Muscle of back (tissue), 11 donors: ENCODE measurements around the gene DEPDC1. TPM values are rescaled to one million over a fixed set of nuclear protein-coding genes. Genes with fewer than 3 reads are reported as not detected.
A peak's percentile ranks its signal among the peaks of the same experiment; 100 is the strongest.
"Not testable (repeated sequence)": the region's sequence is repeated elsewhere in the genome, so short reads cannot be mapped to it uniquely, and the experiment has no call there.

ENCODE experiments used
- DNase-seq, 3 donors: peaks; one replicate each; pipeline versions ENCODE4 v3.0.0 to v3.0.0-alpha.2; 2013
- polyA plus RNA-seq, 10 donors: library from polyadenylated mRNA; unstranded; fragments of 120-200 nt; gene quantifications; one replicate each; pipeline ENCODE4 v1.2.1, GENCODE V29; 2013; ENCODE audit not compliant: insufficient read length in 10 of 10

Gene DEPDC1
- polyA plus RNA-seq, 10 donors, result 5.6 to 16.1 (median 9.3) TPM

DNA sequence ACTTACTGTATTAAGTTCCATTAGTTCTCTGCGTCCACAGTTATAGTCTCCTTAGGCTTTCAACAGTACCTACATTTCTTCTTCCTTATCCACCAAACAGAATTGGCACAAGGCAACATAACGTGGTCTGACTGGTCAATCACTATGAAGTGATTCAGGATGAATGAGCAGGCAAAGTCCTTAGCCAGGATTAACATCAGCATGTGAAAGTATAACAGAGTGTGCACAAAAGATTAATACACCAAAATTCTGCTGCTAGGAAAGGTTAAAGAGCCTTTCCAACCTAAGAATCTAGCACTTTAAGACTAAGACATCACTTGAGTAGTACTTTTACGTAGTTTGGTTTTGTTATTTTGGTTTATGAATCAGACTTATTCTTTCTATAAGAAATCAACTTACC is 15.8 kb downstream of the DEPDC1 start:
- no peak for DNase-seq

DNA sequence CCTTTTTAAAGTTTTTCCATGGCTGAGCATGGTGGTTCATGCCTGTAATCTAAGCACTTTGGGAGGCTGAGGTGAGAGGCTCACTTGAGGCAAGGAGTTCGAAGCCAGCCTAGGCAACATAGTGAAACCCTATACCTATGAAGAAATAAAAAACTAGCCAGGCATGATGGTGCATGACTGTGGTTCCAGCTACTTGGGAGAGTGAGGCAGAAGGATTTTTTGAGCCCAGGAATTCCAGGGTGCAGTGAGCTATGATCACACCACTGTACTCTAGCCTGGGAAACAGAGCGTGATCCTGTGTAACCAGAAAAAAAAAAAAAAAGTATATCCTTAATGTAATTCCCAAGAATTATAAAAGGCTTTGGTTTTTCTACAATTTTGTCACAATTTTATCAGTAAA is 17.4 kb downstream of the DEPDC1 start:
- no peak for DNase-seq

DNA sequence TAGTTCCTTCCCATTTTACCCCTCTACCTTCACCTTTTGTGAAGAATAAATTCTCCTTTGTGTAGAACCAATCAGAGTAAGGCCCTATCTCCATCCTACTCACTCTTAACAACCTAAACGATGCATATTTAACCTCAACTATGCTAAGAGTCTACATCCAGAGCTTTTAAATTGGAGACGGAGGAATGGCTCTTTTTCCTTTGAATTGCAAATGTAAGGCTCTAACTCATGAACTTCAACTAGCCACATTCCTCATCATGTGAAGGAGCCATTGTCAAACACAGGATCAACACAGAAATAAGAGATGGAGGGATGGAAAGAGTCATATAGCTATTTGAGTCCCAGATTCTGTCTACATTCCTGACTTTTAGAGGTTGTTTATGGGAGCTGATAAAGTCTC is 18.2 kb downstream of the DEPDC1 start:
- DNase-seq, result no peak

DNA sequence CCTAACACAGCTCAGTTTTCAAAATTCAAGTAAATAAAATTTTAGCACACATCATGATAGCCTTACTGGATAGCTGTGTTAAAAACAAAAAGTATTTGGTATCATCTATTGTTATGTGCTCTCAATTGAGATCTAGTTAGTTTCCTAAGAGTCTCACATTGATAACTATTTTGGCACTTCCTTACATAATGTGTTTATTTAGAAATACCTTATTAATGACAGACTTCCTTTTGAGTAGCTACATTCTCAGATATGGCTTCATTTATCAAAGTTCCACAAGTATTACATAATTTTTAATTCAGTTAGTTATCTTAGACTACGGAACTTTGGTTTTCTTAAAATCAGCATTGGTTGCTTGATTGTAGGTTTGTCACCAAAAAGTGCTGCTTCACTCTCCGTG is 20.3 kb downstream of the DEPDC1 start:
- DNase-seq, result not testable (repeated sequence)

DNA sequence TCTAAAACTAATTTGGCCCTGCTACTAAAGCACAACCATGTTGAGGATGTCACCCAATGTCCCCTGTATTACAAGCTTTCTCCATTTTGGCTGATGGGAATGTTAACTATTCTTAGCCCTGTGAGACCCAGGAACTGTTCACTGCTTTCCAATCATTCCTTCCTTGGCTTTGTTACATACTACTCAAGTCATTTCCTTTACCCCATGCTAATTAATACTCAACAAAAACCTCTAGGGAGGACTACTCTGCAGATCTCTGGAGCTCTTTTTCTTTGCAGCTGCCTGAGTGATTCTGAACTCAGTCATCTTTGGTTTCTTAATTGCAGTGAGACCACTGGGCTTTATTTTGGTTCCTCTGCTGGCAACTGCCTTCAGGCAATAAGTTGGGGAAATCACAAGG is 23.8 kb downstream of the DEPDC1 start:
- no peak for DNase-seq

DNA sequence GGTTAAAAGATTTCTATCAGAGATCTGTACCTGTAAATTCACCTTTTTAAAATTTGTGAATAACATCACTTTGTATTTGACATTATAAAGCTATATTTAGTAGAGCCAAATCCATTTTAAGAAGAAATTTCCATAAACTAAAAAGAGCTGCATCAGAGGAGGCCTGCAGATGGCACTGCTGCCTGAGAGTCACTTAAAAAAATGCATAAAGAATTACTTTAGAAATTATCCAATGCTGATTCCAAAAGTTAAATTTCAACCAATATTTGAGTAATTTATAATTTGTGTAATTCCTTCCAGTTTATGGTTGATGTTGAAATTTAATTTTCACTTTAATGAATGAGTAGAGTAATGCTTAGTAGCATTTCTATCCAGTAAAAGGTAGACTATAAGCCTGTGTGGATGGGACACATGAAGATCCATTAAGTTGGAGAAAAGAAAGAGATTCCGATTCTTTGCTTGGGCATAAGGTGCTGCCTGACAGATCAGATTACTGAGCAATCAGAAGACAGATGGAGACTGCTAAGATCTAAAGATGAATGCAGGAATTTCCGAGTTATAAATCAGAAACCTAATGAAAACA is 26.4 kb downstream of the DEPDC1 start:
- DNase-seq, result peak; percentile 8 to 40 (median 16)

DNA sequence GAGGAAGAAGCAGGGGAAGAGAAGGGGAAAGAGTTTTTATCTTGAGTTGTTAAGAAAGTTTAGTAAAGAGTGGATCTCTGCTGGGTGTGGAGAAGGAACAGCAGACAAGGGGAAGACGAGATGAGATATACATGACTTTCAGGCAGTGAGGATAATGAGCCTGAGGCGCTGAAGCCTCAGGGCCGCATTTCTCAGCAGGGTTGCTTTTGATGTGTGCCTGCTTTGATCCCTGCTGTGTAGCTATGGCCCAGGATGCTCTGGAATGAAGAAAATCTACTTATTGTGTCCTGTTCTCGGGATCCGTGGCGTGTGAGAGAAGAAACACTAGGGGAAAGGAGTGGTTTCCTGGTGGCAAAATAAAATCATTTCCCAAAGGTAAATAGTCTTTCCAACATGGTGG is 32.0 kb downstream of the DEPDC1 start:
- DNase-seq, result no peak

DNA sequence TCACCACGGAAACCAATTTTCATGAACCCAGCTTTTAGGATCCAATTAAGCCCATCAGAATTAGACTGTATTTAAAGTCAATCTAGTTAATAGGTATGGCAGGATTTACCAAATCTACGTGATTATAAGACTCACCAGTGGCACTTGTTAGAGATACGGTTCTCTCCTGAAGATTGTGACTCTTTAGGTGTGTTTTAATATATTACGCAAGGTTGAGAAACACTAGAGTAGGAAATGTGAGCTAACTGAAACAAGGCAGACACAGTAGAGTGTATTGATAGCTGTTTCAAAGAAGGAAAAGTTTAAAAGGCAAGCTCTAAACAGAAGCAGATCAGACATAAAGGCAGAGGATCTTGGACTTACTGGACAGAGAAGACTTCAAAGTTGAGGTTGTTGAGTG is 35.9 kb downstream of the DEPDC1 start:
- DNase-seq, result no peak

DNA sequence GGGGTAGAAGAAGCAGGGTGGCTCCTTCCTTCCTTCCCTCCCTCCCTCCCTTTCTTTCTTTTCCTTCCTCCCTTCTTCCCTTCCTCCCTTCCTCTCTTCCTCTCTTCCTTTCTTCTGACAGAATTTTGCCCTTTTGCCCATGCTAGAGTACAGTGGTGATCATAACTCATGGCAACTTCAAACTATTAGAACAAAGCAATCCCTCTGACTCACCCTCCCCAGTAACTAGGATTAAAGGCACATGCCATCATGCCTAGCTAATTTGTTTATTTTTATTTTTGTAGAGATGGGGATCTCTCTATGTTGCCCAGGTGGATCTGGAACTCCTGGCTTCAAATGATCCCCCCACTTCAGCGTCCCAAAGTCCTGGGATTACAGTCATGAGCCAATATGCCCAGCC is 37.1 kb downstream of the DEPDC1 start:
- no peak for DNase-seq

DNA sequence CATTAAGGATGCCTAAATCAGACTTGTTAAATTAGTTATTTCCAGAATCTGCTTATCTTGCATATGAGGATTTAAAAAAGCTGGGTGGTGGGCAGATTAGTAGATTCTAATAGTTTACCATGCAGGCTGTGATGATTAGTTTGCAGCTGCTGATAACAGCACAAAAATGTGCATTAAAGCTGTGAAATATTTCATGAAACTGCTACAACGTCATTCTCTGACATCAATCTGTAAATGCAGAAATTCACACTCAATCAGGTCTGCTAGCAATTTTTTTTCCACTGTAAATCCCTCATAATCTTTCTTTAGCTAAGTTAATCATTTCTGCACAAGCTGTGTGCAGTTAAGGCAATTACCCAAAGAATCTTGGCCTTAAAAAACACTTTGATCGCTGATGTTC is 37.8 kb downstream of the DEPDC1 start:
- no peak for DNase-seq

DNA sequence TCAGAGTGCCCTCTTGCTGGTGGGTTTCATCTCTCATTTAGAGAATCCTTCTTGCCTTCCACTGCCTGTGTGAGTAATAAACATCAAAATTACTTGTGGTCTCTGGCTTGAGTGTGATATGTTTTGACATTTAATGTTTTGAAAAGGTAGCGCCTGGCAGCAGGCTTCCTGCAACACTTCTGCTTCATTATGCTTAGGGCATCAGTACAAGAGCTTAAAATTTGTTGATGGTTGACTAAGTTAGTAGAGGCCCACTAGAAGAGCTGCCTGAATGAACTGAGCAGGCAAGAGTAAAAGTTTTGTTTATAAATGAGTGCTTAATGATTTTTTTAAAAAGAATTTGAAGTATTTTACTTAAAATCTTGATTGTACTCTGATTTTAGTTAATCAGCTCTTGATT is 40.7 kb downstream of the DEPDC1 start:
- no peak for DNase-seq

DNA sequence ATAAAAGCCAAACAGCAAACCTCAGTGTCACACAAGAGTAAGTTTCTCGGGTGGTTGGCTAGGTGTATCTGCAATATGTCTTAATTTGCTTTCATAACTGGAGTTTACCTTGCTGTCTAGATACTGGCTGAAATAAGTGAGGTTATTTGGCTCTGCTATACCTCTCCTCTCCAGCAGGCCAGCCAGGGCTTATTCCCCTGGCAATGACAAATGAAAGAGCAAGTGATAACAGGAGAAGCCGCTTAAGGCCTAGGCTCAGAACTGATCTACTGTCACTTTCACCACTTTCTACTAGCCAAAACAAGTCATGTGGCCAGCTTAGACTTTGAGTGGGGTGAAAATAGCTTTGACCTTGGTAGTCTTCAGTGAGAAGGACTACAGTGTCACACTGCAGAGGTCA is 42.3 kb downstream of the DEPDC1 start:
- DNase-seq, result no peak

DNA sequence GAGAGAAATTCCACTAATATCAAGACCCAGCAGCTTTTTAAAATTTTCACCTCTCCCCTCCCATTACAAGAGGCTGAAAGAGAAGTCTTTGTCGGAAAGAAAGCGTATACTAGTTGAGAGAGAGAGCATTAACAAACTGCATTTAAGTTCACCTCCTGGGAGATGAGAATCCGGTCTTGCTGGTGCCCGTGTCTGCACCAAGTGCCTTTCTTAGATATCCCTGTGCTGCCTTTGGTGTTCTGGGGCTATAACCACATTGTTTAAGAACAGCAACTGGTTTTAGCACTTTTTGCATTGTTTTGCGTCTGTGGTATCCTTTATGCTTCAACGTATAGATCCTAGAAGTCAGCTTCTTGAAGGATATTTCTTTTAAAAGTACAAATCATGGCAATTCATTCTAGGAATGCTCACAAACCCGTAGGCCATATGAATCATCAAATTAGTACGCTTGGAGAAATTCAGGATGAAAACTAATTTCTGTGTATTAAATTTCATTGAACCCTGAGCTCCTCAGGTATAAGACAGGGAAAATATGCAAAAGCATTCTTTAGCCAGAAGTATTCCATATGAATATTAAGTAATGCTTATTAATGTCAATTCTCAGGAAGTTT is 43.7 kb downstream of the DEPDC1 start:
- no peak for DNase-seq

DNA sequence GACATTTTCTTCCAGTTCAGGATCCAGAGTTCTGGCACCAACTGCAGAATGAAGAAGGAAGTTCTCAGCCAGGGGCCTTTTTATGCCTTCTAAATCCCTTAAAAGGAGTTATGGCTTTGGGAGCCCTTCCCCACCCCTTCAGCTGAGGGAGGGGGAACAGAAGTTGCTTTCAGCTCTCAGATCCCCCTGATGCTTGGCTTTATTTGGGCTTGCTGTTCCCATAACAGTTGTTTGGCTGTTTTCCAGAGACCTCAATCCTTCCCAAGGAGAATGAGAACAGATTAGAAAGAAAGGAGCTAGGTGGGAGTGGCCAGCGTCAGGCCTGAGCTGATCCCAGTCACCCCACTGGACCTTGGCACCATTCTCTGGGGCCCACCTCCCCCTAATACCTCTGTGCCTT is 47.0 kb downstream of the DEPDC1 start, which contains the start of gene RPE65:
Gene RPE65 (minus strand): TSS at position 54 of the 400 bp plus-strand sequence. CDS start 49 bp downstream, at position 5.
- DNase-seq, result peak in 2 of 3 donors; percentile 11 to 33

DNA sequence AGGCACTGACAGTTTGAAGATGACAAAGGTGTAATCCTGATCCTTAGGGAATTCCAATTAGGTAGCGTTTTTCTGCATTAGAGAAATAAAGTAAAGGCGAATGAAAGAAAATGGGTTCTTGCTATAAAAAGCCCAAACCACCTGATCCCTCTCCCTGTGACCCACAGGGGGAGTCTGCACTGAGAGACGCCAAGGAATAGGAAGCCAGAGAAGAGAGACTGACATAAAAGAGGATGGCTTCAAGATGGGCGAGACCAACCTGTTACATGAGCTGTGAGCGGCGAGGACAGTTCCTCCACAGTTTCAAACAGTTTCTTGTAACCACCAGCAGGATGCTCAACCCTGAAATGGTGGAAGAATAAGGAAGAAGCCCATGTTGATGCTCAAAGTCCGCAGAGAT is 48.5 kb downstream of the DEPDC1 start:
- no peak for DNase-seq

DNA sequence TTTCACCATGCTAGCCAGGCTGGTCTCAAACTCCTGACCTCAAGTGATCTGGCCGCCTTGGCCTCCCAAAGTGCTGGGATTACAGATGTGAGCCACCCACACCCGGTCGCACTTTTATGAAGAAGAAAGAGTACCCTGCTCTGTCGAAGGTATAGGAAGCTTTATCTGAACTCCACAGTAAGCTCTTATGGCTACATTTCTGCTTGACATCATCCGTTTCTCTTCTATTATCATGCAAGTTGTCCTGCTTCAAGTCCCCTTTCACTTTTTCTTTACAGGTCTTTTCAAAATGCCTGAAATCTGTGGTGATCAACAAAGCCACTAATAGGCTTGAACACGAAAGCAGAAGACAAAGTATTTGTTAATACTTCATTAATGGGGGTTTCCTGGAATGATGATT is 51.2 kb downstream of the DEPDC1 start:
- no peak for DNase-seq

DNA sequence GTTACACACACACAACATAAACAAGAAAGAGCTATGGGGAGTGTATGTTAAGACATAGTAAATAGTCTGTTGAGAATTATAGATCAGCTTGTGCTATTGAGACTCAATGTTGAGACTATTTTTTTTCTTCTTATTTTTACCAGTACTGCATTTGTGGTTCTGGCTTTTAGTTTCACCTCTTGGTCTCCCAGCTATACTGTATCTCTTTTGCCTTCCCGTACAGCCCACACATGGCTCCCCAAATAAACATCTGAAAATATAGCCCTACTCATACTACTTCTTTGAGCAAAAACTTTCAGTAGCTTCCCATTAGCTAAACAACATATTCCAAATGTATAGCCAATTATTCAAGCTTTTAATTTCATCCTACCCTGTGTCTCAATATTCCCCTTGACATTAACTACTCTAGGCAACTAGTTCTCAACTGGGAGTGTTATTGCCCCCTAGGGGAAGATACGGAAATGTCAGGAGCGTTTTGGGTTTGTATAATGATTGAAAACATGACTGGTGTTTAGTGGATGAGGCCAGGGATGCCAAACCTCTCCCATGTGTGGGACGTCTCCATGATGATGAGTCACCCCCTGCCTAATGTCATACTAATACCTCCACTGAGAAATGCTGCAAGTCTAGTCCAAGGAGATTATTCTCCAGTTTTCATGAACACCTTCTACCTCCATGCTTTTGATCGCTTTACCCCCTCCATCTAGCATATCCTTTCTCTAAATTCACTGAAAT is 53.9 kb downstream of the DEPDC1 start:
- DNase-seq, result peak; percentile 1 to 27 (median 8)

DNA sequence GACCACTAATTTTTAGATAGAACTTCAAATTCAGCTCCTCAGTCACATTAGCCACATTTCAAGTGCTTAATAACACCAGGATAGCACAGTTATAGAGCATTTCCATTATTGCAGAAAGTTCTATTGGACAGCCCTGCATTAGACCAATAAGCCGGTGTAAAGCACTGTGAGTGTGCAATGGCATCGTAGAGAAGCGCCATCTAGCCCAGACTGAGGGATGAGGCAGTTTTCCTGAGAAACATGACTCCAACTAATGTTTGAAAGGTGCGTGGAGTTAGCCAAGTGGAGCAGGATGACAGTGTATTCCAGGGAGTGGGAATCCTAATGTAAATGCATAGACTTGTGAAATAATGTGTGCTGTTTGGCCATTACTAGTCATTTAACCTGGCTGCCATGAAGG is 54.9 kb downstream of the DEPDC1 start:
- DNase-seq, result no peak

DNA sequence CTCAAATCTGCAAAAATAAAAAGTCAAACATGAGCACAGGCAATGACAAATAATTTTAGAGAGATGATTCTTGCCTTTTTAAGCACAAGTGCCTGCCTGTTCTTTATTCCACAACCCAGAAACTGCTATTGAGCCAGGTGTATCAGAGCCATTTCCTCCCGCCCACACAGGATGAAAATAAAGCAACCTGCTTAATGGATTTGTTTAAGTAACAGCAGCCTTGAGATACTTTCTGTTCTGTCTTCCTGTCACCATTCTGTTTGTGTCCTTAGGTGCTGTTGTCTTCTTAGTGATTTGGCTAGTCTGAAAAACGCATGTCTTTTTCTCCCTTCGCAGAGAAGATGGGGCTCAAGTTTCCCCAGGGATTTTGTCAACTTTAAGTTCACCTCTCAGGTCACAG is 58.6 kb downstream of the DEPDC1 start:
- no peak for DNase-seq

DNA sequence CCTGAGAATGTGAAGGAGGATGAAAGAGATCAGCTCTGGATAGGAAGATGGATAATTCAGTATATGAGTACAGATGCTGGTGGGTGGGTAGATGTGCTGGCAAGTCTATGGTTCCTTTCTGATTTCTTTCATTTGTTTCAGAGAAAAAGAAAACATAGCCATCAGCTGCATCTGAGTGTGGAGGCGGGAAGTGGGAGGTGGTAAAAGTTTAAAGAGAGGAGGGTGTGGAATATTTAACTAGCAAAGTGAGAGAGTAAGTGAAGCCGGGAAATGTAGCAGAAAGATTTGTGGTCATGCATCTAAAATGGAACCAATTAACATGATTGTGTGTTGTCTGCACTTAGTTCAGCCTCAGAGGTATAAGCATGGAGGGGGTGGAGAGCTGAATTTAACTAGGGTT is 63.5 kb downstream of the DEPDC1 start:
- no peak for DNase-seq

DNA sequence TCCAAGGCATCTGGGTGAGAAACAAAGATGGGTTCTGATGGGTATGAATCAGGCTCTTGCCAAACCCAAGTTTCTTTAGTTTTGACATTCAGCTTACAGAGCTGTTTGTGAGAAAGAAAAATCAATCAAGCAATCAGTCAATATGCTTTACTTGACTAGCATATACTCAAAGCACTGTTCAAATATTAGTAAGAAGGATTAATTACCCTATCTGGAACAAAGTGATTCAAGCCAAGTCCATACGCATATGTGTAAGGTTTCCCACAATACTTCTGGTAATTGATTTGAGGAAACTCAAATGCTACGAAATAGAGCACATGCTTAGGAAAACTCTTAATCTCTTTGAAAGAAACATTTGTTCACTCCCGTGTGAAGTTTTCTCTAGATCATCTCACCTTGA is 65.8 kb downstream of the DEPDC1 start:
- DNase-seq, result no peak

DNA sequence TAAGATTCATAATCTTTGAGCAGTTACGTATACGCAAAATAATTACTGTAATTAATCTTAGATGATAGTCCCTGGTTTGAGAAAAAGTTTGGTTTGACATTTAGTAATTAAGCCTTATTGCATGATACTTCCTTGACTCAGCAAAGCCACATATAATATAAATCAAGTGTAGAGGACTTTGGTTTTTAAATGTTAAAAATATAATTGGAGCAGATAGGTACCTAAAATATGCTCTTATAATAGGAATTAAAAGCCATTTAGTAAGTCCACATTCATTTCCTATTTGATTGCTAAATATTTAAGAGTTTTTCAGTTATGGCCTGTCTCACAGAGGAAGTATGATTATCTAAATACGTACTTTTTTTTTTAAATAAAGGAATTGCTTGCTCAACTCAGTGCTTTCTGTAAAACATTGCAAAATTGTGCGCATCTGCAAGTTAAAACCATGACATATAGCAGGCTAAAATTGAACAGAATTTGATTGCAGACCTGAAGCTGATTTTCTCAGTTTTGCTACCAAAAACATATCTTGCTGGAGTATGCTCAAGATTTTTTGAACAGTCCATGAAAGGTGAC is 67.6 kb downstream of the DEPDC1 start:
- no peak for DNase-seq

DNA sequence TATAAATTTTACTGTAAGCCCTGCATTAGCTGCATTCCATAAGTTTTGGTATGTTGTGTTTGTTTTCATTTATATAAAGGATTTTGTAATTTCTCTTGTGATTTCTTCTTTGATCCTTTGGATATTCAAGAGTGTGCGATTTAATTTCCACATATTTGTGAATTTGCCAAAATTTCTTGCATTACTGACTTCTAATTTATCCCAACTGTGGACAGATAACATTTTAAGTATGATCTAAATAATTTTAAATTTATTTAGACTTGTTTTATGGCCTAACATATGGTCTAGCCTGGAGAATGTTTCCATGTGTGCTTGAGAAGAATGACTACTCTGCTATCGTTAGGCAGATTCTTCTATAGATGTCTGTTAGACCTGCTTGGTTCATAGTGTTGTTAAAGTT is 70.3 kb downstream of the DEPDC1 start:
- DNase-seq, result no peak
